Measurements from ENCODE around the gene LITAFD.

DNA sequence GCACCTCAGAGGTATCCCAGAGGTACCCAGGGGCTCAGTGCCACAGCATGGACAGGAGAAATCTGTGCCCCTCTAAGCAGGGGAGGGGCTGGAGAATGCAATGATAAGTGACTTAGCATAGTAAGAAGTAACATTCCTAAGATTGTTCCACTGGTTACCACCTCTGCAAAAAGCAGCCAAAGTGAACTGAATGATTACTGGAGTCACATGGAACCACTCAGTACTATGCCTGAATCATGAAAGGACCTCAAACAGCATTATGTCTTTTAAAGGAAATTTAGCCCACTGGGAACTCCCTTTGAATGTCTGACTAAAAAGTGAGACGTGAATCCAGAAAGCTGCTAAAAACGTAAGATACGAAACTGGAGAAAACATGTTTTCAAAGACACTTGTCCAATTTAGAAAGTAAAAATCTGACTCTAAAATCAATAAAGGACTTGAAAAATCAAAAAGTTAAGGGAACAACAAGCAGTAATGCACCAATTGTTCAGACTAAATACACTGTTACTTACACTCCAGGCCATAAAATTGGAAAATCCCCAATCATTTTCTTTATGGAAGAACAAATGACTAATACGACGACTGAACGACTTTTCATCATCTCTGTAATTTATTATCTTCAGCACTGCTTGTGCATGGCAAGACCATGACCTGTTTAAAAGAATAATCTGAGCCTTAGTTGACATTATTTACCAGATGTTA is 38.6 kb downstream of the LITAFD start:
- TF ChIP-seq FOS (IDR thresholded peaks at IDR 0.05; ENCODE audit: low read depth, low read length) (no peak), SMC3 (IDR thresholded peaks at IDR 0.05; ENCODE audit: low read depth, low read length) (no peak)
- TF ChIP-seq, protein P1, sequence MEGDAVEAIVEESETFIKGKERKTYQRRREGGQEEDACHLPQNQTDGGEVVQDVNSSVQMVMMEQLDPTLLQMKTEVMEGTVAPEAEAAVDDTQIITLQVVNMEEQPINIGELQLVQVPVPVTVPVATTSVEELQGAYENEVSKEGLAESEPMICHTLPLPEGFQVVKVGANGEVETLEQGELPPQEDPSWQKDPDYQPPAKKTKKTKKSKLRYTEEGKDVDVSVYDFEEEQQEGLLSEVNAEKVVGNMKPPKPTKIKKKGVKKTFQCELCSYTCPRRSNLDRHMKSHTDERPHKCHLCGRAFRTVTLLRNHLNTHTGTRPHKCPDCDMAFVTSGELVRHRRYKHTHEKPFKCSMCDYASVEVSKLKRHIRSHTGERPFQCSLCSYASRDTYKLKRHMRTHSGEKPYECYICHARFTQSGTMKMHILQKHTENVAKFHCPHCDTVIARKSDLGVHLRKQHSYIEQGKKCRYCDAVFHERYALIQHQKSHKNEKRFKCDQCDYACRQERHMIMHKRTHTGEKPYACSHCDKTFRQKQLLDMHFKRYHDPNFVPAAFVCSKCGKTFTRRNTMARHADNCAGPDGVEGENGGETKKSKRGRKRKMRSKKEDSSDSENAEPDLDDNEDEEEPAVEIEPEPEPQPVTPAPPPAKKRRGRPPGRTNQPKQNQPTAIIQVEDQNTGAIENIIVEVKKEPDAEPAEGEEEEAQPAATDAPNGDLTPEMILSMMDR (conservative IDR thresholded peaks at IDR 0.05; ENCODE audit: low read depth, low read length) = no peak
- TF ChIP-seq, protein P2, sequence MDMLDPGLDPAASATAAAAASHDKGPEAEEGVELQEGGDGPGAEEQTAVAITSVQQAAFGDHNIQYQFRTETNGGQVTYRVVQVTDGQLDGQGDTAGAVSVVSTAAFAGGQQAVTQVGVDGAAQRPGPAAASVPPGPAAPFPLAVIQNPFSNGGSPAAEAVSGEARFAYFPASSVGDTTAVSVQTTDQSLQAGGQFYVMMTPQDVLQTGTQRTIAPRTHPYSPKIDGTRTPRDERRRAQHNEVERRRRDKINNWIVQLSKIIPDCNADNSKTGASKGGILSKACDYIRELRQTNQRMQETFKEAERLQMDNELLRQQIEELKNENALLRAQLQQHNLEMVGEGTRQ (IDR thresholded peaks at IDR 0.05; ENCODE audit: low read depth, low read length) = no peak
